OCI-LY7 (cell line): ENCODE data around the gene CYFIP2.

Experiments
- CTCF ChIP-seq: fragments of 200-600 bp; sonication (generic); conservative IDR thresholded peaks from 2 replicates; pipeline ENCODE4 v1.5.1; 2014; ENCODE audit warnings: mild to moderate bottlenecking, antibody characterized with exemption, low read length, moderate library complexity, mixed read lengths
- EZH2phosphoT487 ChIP-seq: fragments of 200-600 bp; sonication (generic); IDR thresholded peaks from 2 replicates; pipeline ENCODE4 v1.6.1; 2018; ENCODE audit warnings: low read depth, borderline replicate concordance, mild to moderate bottlenecking, mixed run types, antibody characterized with exemption, low read length, moderate library complexity, mixed read lengths

DNA sequence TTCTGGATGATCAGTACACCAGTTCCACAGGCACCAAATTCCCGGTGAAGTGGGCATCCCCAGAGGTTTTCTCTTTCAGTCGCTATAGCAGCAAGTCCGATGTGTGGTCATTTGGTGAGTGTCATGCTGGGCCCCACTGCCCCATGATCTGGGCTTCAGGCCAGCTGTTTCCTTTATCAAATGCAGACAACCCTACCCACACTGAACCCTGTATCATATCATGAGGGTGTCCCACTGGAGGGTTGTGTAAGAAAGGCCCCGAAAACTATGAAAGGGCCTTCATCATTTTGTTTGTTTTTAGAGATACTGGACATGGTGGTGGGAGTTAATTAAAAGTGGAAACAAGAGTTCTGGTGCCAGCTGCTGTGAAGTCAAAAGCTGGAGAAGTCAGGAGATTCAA lies 20.0 kb upstream of the CYFIP2 start:
- TF ChIP-seq EZH2phosphoT487 (no peak), CTCF (no peak)
